ENCODE measurements around the gene ALOX5. TPM values are rescaled to one million over a fixed set of nuclear protein-coding genes. Genes with fewer than 3 reads are reported as not detected.
A peak's percentile ranks its signal among the peaks of the same experiment; 100 is the strongest.

ALOX5 gene
- total RNA-seq, 1 donor from 2014 or later: not detected

GRCh38 chr10:45421221-45422097 is 47.4 kb downstream of the ALOX5 start:
- no peak for TF ChIP-seq CTCF (IDR thresholded peaks at IDR 0.05)
- H3K36me3 Mint-ChIP-seq (ENCODE audit: unreplicated experiment): no peaks in the 10 kb centered on the region
- no peak for DNase-seq (ENCODE audit: extremely low spot score, unreplicated experiment)
- H3K27ac Mint-ChIP-seq (ENCODE audit: unreplicated experiment): no peak overlapping the region
- no peak overlapping the region for H3K4me3 Mint-ChIP-seq (ENCODE audit: unreplicated experiment)
- H3K9me3 Mint-ChIP-seq (ENCODE audit: unreplicated experiment): no peaks in the 10 kb centered on the region
- H3K4me1 Mint-ChIP-seq (ENCODE audit: unreplicated experiment): peaks cover 12% of the 10 kb centered on the region
- H3K27me3 Mint-ChIP-seq (ENCODE audit: unreplicated experiment): no peaks in the 10 kb centered on the region

- TF ChIP-seq CTCF (IDR thresholded peaks at IDR 0.05): no peak
- H3K4me1 Mint-ChIP-seq (ENCODE audit: unreplicated experiment): peaks cover 12% of the 10 kb centered on the region
- H3K36me3 Mint-ChIP-seq (ENCODE audit: unreplicated experiment): no peaks in the 10 kb centered on the region
- DNase-seq (ENCODE audit: extremely low spot score, unreplicated experiment): peak; percentile 76
- no peak overlapping the region for H3K4me3 Mint-ChIP-seq (ENCODE audit: unreplicated experiment)
- H3K9me3 Mint-ChIP-seq (ENCODE audit: unreplicated experiment): no peaks in the 10 kb centered on the region
- H3K27ac Mint-ChIP-seq (ENCODE audit: unreplicated experiment): no peak overlapping the region
- no peaks in the 10 kb centered on the region for H3K27me3 Mint-ChIP-seq (ENCODE audit: unreplicated experiment)
Observed at GRCh38 chr10:45422207-45422865, 48.3 kb downstream of the ALOX5 start.

DNA sequence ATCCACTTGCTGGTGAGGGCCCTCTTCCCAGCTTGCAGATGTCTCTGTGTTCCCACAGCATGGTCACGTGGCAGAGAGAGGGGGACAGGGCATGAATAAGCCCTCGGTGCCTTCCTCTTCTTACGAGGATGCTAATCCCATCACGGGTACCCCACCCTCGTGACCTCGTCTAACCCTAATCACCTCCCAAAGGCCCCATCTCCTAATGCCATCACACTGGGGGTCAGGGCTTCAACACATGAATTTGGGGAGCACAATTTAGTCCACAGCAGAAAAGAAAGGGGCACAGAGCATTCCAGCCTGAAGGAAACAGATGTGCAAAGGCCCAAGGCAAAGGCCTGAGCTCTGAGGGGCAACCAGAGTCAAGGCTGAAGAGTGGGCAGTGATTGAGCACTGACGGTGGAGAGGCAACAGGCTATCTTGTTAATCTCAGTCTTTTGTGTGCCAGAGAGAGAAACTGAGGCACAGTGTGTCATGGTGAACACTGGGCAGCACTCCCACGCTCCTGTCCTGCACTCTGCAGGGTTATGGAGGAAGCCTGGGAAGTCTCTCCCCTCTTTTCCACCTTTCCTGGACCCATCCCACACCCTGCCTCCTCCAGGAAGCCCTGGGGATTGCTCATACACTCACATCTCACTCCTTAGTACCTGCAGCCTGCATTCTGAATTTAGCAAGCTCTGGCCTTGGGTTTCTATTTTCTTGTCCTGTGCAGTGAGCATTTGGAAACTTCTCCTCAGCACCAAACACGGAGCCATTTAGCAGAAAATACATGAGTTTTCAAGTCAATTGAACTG is 49.0 kb downstream of the ALOX5 start:
- no peaks in the 10 kb centered on the region for H3K27me3 Mint-ChIP-seq (ENCODE audit: unreplicated experiment)
- no peaks in the 10 kb centered on the region for H3K9me3 Mint-ChIP-seq (ENCODE audit: unreplicated experiment)
- no peak overlapping the region for H3K4me3 Mint-ChIP-seq (ENCODE audit: unreplicated experiment)
- DNase-seq (ENCODE audit: extremely low spot score, unreplicated experiment): peak; percentile 68
- H3K4me1 Mint-ChIP-seq (ENCODE audit: unreplicated experiment): peaks cover 12% of the 10 kb centered on the region
- no peak for TF ChIP-seq CTCF (IDR thresholded peaks at IDR 0.05)
- no peak overlapping the region for H3K27ac Mint-ChIP-seq (ENCODE audit: unreplicated experiment)
- no peaks in the 10 kb centered on the region for H3K36me3 Mint-ChIP-seq (ENCODE audit: unreplicated experiment)

DNA sequence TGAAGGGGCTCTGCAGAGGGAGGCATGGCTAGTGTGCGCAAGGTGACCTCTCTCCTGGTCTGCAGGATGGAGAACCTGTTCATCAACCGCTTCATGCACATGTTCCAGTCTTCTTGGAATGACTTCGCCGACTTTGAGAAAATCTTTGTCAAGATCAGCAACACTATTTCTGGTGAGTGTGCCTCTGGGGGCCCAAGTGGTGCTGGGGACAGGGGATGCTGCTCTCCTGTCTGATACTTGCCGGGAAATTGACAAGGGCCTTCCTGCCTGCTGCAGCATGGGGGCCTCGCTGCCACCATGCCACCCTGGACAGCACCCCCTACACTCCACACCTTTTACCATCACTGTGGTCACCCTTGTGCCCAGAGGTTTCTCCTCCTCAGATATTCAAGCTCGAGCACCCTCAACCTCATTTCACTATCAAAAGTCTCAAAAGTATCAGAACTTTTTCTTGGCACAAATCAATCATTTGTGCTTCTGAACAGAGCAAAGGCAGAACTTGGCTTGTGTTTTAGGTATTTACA is 50.0 kb downstream of the ALOX5 start:
- TF ChIP-seq CTCF (IDR thresholded peaks at IDR 0.05): no peak
- peaks cover 2% of the 10 kb centered on the region for H3K27me3 Mint-ChIP-seq (ENCODE audit: unreplicated experiment)
- peak; percentile 73 for DNase-seq (ENCODE audit: extremely low spot score, unreplicated experiment)
- no peaks in the 10 kb centered on the region for H3K9me3 Mint-ChIP-seq (ENCODE audit: unreplicated experiment)
- H3K36me3 Mint-ChIP-seq (ENCODE audit: unreplicated experiment): no peaks in the 10 kb centered on the region
- H3K4me3 Mint-ChIP-seq (ENCODE audit: unreplicated experiment): no peak overlapping the region
- no peak overlapping the region for H3K27ac Mint-ChIP-seq (ENCODE audit: unreplicated experiment)
- peaks cover 7% of the 10 kb centered on the region for H3K4me1 Mint-ChIP-seq (ENCODE audit: unreplicated experiment)

Data from osteocyte (in vitro differentiated cells).